Measurements from ENCODE around the gene ELP1.

DNA sequence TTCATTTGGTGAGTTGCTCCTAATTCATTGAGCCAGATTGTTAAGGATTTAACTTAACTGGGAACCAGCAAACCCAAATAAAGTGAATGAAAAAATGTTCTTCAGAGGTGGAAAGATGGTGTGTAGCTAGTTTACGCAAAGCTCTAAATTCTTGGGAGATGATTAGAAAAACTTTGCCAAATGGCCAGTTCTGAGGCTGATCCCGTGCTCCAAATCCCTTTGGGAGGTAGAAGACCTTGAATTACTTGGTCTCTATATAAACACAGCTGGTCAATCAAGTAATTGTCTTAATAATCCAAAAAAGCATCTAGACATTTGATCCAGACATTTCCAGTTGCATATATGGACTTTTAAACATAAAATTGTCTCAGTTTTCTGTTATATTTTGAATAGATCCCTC lies 89.5 kb downstream of the ELP1 start:
- no peak for TF ChIP-seq POLR2A (IDR thresholded peaks at IDR 0.05; ENCODE audit: low read depth, low read length)
- TF ChIP-seq, protein P1, sequence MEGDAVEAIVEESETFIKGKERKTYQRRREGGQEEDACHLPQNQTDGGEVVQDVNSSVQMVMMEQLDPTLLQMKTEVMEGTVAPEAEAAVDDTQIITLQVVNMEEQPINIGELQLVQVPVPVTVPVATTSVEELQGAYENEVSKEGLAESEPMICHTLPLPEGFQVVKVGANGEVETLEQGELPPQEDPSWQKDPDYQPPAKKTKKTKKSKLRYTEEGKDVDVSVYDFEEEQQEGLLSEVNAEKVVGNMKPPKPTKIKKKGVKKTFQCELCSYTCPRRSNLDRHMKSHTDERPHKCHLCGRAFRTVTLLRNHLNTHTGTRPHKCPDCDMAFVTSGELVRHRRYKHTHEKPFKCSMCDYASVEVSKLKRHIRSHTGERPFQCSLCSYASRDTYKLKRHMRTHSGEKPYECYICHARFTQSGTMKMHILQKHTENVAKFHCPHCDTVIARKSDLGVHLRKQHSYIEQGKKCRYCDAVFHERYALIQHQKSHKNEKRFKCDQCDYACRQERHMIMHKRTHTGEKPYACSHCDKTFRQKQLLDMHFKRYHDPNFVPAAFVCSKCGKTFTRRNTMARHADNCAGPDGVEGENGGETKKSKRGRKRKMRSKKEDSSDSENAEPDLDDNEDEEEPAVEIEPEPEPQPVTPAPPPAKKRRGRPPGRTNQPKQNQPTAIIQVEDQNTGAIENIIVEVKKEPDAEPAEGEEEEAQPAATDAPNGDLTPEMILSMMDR (IDR thresholded peaks at IDR 0.05; ENCODE audit: extremely low read depth in 1 of 2, insufficient read depth in 1 of 2, low read depth in 1 of 2, low read length in 2 of 2) = no peak
- no peak for TF ChIP-seq GATA2 (IDR thresholded peaks at IDR 0.05; ENCODE audit: insufficient read depth, insufficient read length, low read depth, low read length)
- TF ChIP-seq, protein P2, sequence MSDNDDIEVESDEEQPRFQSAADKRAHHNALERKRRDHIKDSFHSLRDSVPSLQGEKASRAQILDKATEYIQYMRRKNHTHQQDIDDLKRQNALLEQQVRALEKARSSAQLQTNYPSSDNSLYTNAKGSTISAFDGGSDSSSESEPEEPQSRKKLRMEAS (IDR thresholded peaks at IDR 0.05; ENCODE audit: insufficient read depth, insufficient read length) = no peak
- no peak for TF ChIP-seq POLR2AphosphoS5 (IDR thresholded peaks at IDR 0.05; ENCODE audit: insufficient read depth, low read depth, low read length)
- no peak for TF ChIP-seq JUN (IDR thresholded peaks at IDR 0.05; ENCODE audit: borderline replicate concordance, insufficient read depth, insufficient read length, low read depth)
- no peak for TF ChIP-seq EZH2 (IDR thresholded peaks at IDR 0.05; ENCODE audit: borderline replicate concordance, low read depth, low read length, severe bottlenecking)
- no peak for TF ChIP-seq MYC (IDR thresholded peaks at IDR 0.05; ENCODE audit: low read depth, low read length)

Data from endothelial cell of umbilical vein (primary cell).